PC-3 (cell line): ENCODE data around the gene C1QL4.

Source experiments
- EZH2 ChIP-seq: fragments of 300-600 bp; sonication (generic); IDR thresholded peaks from one replicate; pipeline ENCODE4 v1.6.1; 2017; ENCODE audit warnings: antibody characterized with exemption, mild to moderate bottlenecking, low read length; ENCODE audit not compliant: unreplicated experiment
- TF ChIP-seq, protein P1 (sequence below): fragments of 300-600 bp; sonication (generic); conservative IDR thresholded peaks from 2 replicates; pipeline ENCODE4 v1.5.1; 2017; ENCODE audit warnings: antibody characterized with exemption, low read depth, mild to moderate bottlenecking, low read length

DNA sequence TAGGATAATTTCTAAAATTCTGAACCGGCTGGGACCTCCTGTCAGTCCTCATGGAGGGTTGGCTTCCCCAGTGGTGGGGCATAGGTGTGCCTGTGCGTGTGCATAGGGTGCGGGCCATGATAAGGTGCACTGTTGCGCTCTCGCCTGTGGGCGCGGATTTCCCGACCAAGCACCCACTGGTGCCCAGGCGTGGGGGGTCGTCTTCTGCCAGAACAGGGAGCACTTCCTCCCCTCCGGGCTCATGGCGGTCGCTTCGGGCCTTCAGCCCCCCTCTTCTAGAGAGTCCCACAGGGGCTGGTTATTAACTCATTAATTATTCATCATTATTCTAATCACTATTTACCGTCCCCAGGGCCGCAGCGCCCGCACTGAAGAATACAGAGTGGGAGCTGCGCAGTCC is 2.8 kb downstream of the C1QL4 start:
- TF ChIP-seq EZH2 = no peak
- TF ChIP-seq, protein P1, sequence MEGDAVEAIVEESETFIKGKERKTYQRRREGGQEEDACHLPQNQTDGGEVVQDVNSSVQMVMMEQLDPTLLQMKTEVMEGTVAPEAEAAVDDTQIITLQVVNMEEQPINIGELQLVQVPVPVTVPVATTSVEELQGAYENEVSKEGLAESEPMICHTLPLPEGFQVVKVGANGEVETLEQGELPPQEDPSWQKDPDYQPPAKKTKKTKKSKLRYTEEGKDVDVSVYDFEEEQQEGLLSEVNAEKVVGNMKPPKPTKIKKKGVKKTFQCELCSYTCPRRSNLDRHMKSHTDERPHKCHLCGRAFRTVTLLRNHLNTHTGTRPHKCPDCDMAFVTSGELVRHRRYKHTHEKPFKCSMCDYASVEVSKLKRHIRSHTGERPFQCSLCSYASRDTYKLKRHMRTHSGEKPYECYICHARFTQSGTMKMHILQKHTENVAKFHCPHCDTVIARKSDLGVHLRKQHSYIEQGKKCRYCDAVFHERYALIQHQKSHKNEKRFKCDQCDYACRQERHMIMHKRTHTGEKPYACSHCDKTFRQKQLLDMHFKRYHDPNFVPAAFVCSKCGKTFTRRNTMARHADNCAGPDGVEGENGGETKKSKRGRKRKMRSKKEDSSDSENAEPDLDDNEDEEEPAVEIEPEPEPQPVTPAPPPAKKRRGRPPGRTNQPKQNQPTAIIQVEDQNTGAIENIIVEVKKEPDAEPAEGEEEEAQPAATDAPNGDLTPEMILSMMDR = no peak
